GM12864 (cell line): ENCODE results near the gene ATG16L2.

Experiments used
- DNase-seq: peaks from one replicate; pipeline ENCODE4 v3.0.0-alpha.2; 2011; ENCODE audit warnings: low read depth
- H3K4me3 ChIP-seq: 2 replicates; pipeline ENCODE4 v1.5.1; 2011; ENCODE audit warnings: mild to moderate bottlenecking, low read depth, low read length, control low read depth
- TF ChIP-seq, protein P1 (sequence below): IDR thresholded peaks from 2 replicates; pipeline ENCODE4 v1.5.1; 2011; ENCODE audit warnings: low read depth, mild to moderate bottlenecking, moderate library complexity, low read length, control low read depth, inconsistent platforms; ENCODE audit errors: missing control alignments

Gene ATG16L2

DNA sequence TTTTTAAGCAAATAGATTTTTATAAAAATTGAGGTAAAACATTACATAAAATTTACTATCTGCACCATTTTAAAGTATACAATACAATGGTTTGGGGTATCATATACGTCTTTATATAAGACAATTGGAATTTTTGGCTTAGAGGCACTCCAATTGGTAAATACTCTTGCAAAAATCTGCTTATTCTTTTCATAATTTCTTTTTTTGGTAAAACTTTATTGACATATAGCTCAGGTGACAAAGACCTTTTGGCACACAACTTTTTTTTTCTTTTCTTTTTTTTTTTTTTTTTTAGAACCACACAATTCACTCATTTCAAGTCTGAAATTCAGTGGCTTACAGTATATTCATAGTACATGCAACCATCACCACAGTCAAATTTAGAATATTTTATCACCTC is 57.8 kb downstream of the ATG16L2 start:
- no peak overlapping the region for H3K4me3 ChIP-seq
- DNase-seq, result no peak
- TF ChIP-seq, protein P1, sequence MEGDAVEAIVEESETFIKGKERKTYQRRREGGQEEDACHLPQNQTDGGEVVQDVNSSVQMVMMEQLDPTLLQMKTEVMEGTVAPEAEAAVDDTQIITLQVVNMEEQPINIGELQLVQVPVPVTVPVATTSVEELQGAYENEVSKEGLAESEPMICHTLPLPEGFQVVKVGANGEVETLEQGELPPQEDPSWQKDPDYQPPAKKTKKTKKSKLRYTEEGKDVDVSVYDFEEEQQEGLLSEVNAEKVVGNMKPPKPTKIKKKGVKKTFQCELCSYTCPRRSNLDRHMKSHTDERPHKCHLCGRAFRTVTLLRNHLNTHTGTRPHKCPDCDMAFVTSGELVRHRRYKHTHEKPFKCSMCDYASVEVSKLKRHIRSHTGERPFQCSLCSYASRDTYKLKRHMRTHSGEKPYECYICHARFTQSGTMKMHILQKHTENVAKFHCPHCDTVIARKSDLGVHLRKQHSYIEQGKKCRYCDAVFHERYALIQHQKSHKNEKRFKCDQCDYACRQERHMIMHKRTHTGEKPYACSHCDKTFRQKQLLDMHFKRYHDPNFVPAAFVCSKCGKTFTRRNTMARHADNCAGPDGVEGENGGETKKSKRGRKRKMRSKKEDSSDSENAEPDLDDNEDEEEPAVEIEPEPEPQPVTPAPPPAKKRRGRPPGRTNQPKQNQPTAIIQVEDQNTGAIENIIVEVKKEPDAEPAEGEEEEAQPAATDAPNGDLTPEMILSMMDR, result no peak

DNA sequence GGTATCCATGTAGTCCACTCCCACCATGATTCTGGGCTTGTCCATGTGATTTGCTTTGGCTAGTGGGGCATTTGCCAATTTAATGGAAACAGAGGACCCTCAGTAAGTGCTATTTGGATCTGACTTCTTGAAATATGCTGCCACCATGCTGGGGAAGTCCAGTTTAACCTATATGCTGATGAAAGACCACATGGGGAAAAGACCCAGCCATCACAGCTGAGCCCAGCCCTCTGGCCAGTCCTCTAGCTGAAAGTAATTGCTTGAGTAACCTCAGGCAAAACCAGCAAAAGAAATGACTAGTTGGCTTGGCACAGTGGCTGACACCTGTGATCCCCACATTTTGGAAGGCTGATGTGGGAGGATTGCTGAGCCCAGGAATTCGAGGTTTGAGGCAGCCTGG is 61.5 kb downstream of the ATG16L2 start:
- TF ChIP-seq, protein P1, result no peak
- no peak overlapping the region for H3K4me3 ChIP-seq
- no peak for DNase-seq

DNA sequence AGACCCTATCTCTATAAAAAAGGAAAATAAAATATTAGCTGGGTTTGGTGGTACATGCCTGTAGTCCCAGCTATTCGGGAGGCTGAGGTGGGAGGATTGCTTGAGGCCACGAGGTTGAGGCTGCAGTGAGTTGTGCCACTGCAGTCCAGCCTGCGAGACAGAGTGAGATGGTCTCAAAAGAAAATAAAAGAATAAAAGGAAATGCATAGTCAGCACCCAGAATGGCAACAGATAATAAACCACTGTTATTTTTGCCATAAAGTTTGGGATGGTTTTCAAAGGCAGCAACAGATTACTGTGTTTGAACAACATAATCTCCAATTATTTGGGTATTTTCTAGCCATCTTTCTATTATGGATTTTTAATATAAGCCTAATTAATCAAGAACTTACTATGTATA is 61.9 kb downstream of the ATG16L2 start:
- DNase-seq, result no peak
- TF ChIP-seq, protein P1, result no peak
- no peak overlapping the region for H3K4me3 ChIP-seq
